Ishikawa (cell line): ENCODE measurements around the gene ABLIM2.

Experiments used
- CEBPB ChIP-seq: IDR thresholded peaks from 2 replicates; pipeline ENCODE4 v1.6.1; 2012
- EP300 ChIP-seq: IDR thresholded peaks from 2 replicates; pipeline ENCODE4 v1.6.1; 2012; ENCODE audit warnings: borderline replicate concordance
- MAX ChIP-seq: IDR thresholded peaks from 2 replicates; pipeline ENCODE4 v1.6.1; 2012
- NFIC ChIP-seq: IDR thresholded peaks from 2 replicates; pipeline ENCODE4 v1.6.1; 2012
- TAF1 ChIP-seq: IDR thresholded peaks from 2 replicates; pipeline ENCODE4 v1.6.1; 2012; ENCODE audit warnings: low read depth, mild to moderate bottlenecking
- YY1 ChIP-seq: IDR thresholded peaks from 2 replicates; pipeline ENCODE4 v1.6.1; 2012; ENCODE audit warnings: low read depth

GRCh38 chr4:8106451-8107025 is 52.1 kb downstream of the ABLIM2 start:
- TF ChIP-seq MAX, result no peak
- TF ChIP-seq EP300, result no peak
- no peak for TF ChIP-seq YY1
- TF ChIP-seq NFIC, result no peak
- TF ChIP-seq CEBPB, result no peak
- TF ChIP-seq TAF1, result no peak
